K562 (cell line): ENCODE results near the gene PPAN. TPM values are rescaled to one million over a fixed set of nuclear protein-coding genes. Genes with fewer than 3 reads are reported as not detected.

Experiments used
- ATAC-seq: fragments of 200-7000 bp; cut with Tn5 transposase; 3 replicates; pipeline ENCODE4 v1.9.1; 2020; ENCODE audit warnings: moderate library complexity
- BruUV-seq: library from RNA; stranded (reverse); fragments of 400-500 nt; replicated peaks from 2 replicates; lab custom pipeline; 2021; lab: Mats Ljungman, UMichigan
- CTCF ChIA-PET: fragments of 300-600 bp; formaldehyde crosslinking; extraction: SDS; loops from one replicate; lab custom pipeline; 2021; ENCODE audit warnings: low intra/inter-chr PET ratio; lab: Yijun Ruan, JAX
- POLR2A ChIA-PET: fragments of 300-600, 350-650 bp; sonication (Branson Sonifier 250); formaldehyde crosslinking; extraction: SDS; loops from one replicate; lab custom pipeline; 2021; ENCODE audit warnings: antibody characterized with exemption, inconsistent platforms; lab: Yijun Ruan, JAX
- DNase-seq, 4 experiments: peaks; one replicate each; pipeline versions ENCODE4 v3.0.0 to v3.0.0-alpha.2; 2011 to 2018; ENCODE audit warnings: low spot score in 3 of 4, mixed read lengths in 3 of 4; ENCODE audit errors: extremely low read depth in 1 of 4
- FAIRE-seq: peaks from 2 replicates; lab custom pipeline; 2011; peaks lifted over from hg19 to GRCh38; lab: Jason Lieb, UNC
- H2AFZ ChIP-seq: 2 replicates; pipeline ENCODE4 v1.6.0; 2011; ENCODE audit warnings: low read depth, low read length, control low read depth, inconsistent platforms
- H3K27ac ChIP-seq: fragments of 200-600 bp; 3 replicates; pipeline ENCODE4 v1.8.0; 2011; ENCODE audit warnings: low read depth, mild to moderate bottlenecking, control low read depth, inconsistent platforms, low read length, moderate library complexity, mixed read lengths; ENCODE audit errors: extremely low read depth
- H3K27me3 ChIP-seq, 2 experiments: fragments of 300-600 bp in 1 of 2; 2 replicates in 1 of 2; 3 replicates in 1 of 2; pipeline versions ENCODE4 v1.6.0 to v1.8.0; 2011; ENCODE audit warnings: inconsistent platforms in 2 of 2, low read length in 2 of 2, mild to moderate bottlenecking in 1 of 2, mixed read lengths in 1 of 2, moderate library complexity in 1 of 2; ENCODE audit not compliant: control insufficient read depth in 2 of 2, insufficient read depth in 2 of 2
- H3K36me3 ChIP-seq: fragments of 300-600 bp; 3 replicates; pipeline ENCODE4 v1.8.0; 2011; ENCODE audit warnings: mild to moderate bottlenecking, low read length, inconsistent platforms; ENCODE audit not compliant: control insufficient read depth, insufficient read depth
- H3K4me1 ChIP-seq, 2 experiments: fragments of 200-600 bp in 1 of 2; replicated peaks in 1 of 2; 2 replicates in 1 of 2; 3 replicates in 1 of 2; pipeline versions ENCODE4 v1.5.1 to v1.8.0; 2011; ENCODE audit warnings: inconsistent platforms in 2 of 2, low read length in 2 of 2, mild to moderate bottlenecking in 1 of 2, mixed read lengths in 1 of 2, moderate library complexity in 1 of 2; ENCODE audit not compliant: control insufficient read depth in 2 of 2, insufficient read depth in 2 of 2
- H3K4me2 ChIP-seq: 2 replicates; pipeline ENCODE4 v1.6.1; 2011; ENCODE audit warnings: low read length, control low read depth, inconsistent platforms, mixed read lengths; ENCODE audit not compliant: insufficient read depth
- H3K4me3 ChIP-seq: fragments of 200-600 bp; sonication (generic), shearing (Covaris generic); 2 replicates; pipeline ENCODE4 v1.5.1; 2016; ENCODE audit warnings: control low read depth, inconsistent platforms
- H3K79me2 ChIP-seq: fragments of 200-600 bp; 3 replicates; pipeline ENCODE4 v1.8.0; 2011; ENCODE audit warnings: low read length, inconsistent platforms; ENCODE audit not compliant: control insufficient read depth, insufficient read depth
- H3K9ac ChIP-seq, 2 experiments: 2 replicates each; pipeline versions ENCODE4 v1.6.0 to v1.6.1; 2011; ENCODE audit warnings: low read depth in 2 of 2, low read length in 2 of 2, control low read depth in 1 of 2, inconsistent platforms in 1 of 2, mild to moderate bottlenecking in 1 of 2, mixed read lengths in 1 of 2; ENCODE audit not compliant: insufficient read depth in 1 of 2
- H3K9me1 ChIP-seq: one replicate; pipeline ENCODE4 v1.6.0; 2011; ENCODE audit warnings: inconsistent platforms, mild to moderate bottlenecking, low read length, moderate library complexity; ENCODE audit not compliant: control insufficient read depth, insufficient read depth
- H3K9me3 ChIP-seq: replicated peaks from 2 replicates; pipeline ENCODE4 v1.5.1; 2011; ENCODE audit warnings: low read depth, low read length, inconsistent platforms; ENCODE audit not compliant: control insufficient read depth, insufficient read depth
- H4K20me1 ChIP-seq: replicated peaks from 2 replicates; pipeline ENCODE4 v1.6.1; 2011; ENCODE audit warnings: low read length, inconsistent platforms, mixed read lengths; ENCODE audit not compliant: control insufficient read depth, insufficient read depth
- PHB2 ChIP-seq: fragments of 450-650 bp; IDR thresholded peaks from 2 replicates; pipeline ENCODE4 v1.6.1; 2017; ENCODE audit warnings: low read depth
- PHF8 ChIP-seq: fragments of 200-600 bp; sonication (generic); IDR thresholded peaks from 2 replicates; pipeline ENCODE4 v1.6.1; 2012; ENCODE audit warnings: mixed run types, mild to moderate bottlenecking, inconsistent platforms, low read length, moderate library complexity, borderline replicate concordance
- POLR2G ChIP-seq: fragments of 200-400 bp; formaldehyde crosslinking; IDR thresholded peaks from 2 replicates; pipeline ENCODE4 v1.6.1; 2017; ENCODE audit warnings: low read depth, mild to moderate bottlenecking, antibody characterized with exemption, low read length, moderate library complexity
- RBFOX2 ChIP-seq: fragments of 200-400 bp; formaldehyde crosslinking; IDR thresholded peaks from 2 replicates; pipeline ENCODE4 v1.6.1; 2017; ENCODE audit warnings: low read depth, mild to moderate bottlenecking, low read length, moderate library complexity
- ZFP30 ChIP-seq: fragments of 250-450 bp; sonication (Bioruptor Pico); IDR thresholded peaks from 2 replicates; pipeline ENCODE4 v1.8.0; 2022; ENCODE audit warnings: moderate library complexity, mild to moderate bottlenecking, inconsistent platforms, borderline replicate concordance
- WGBS: fragments of 100-300 bp; shearing (Covaris generic); methylation state at CpG from one replicate; pipeline ENCODE4 v1.1.6; 2016; ENCODE audit warnings: low coverage, mixed read lengths; ENCODE audit not compliant: insufficient coverage; ENCODE audit errors: missing lambda C conversion rate; 5-methylcytosine and 5-hydroxymethylcytosine counted together
- in situ Hi-C: fragments of 300-500 bp; cut with MboI; formaldehyde crosslinking; loops from 4 replicates; pipeline ENCODE4 v1.15.0; 2018; ENCODE audit warnings: inconsistent platforms, mixed read lengths
- intact Hi-C: fragments of 100-400 bp; cut with micrococcal nuclease; formaldehyde crosslinking; loops from 2 replicates; pipeline ENCODE4 v1.14.2; 2022
- polyA plus RNA-seq, 8 experiments: library from polyadenylated mRNA; depleted of rRNA in 4 of 8; stranded (reverse) in 5 of 8; unstranded in 3 of 8; fragments of >200 nt; fragmentation: Nextera tagmentation in 2 of 8; fragmentation: Illumina TruSeq in 1 of 8; extraction: Ambion mirVana in 2 of 8; extraction: Trizol in 1 of 8; gene quantifications; 2 replicates each; pipeline versions ENCODE4 v1.2.1 to v1.2.3, GENCODE V29; 2011 to 2014; ENCODE audit warnings: inconsistent platforms in 1 of 8, missing spikeins in 1 of 8
- total RNA-seq, 7 experiments: library from RNA; depleted of rRNA in 6 of 7; stranded (reverse); fragments of >200 nt in 6 of 7; fragmentation: Illumina TruSeq in 2 of 7; extraction: Trizol in 2 of 7; gene quantifications; 2 replicates each; pipeline versions ENCODE4 v1.2.1 to v1.2.3, GENCODE V29; 2011 to 2021; ENCODE audit warnings: low replicate concordance in 1 of 7
- TF ChIP-seq, protein P1 (sequence below): sonication (generic); formaldehyde crosslinking; IDR thresholded peaks from 2 replicates; pipeline ENCODE4 v1.9.0; 2022; ENCODE audit warnings: mild to moderate bottlenecking, missing genetic modification reagents

PPAN gene
- total and polyA plus RNA-seq, 9 of the 15 experiments (the other 6 are each of a cell fraction or from before 2014, with no cell fraction given) = 2.2 to 129 (median 59.1) TPM

DNA sequence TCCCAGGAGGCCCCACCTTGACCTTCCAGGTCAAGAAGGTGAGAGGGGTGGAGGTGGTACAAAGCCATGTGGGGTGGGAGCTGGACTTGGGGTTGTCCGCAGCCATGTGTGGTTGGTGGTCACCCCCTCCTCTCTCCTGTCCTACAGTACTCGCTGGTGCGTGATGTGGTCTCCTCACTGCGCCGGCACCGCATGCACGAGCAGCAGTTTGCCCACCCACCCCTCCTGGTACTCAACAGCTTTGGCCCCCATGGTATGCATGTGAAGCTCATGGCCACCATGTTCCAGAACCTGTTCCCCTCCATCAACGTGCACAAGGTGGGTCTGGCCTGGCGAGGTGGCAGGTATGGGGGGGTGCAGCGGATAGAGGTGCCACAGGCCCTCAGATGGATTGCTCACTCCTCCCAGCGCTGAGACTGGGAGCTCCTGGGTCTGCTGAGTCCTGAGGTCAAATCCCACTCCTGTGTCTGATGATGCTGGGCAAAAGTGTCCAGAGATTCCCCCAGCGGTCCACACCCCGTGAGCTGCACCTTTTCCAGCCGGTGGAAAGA, 1.7 kb downstream of the PPAN start:
- WGBS = 95% methylated on average over 12 of the region's 14 CpGs
- BruUV-seq = no TSS peak
- H3K9me1 ChIP-seq = no peaks in the 10 kb centered on the region
- H3K79me2 ChIP-seq = peaks cover 37% of the 10 kb centered on the region
- H3K4me3 ChIP-seq = peak overlapping the region; percentile 77; the same call in 1 of the 2 replicates
- no peaks in the 10 kb centered on the region; the same call in 1 of the 2 replicates for H4K20me1 ChIP-seq
- peaks cover 48% of the 10 kb centered on the region for H3K36me3 ChIP-seq
- ChIA-PET CTCF (no interaction called here), POLR2A (interaction anchor here (0.6 to 3.9 kb wide), 6 partner anchors 9 to 287 kb away, joined by 3 to 49 read pairs (median 3); partner anchors contain the start of gene EIF3G)
- TF ChIP-seq POLR2G (peak; percentile 59), RBFOX2 (peak; percentile 76), PHB2 (no peak)
- DNase-seq (peak in 1 of 4 experiments; percentile 19), FAIRE-seq (no peak), ATAC-seq (no peak)
- peaks cover 27 to 65% of the 10 kb centered on the region in 2 experiments for H3K4me1 ChIP-seq
- no peaks in the 10 kb centered on the region for H3K27me3 ChIP-seq
- H3K9me3 ChIP-seq = no peaks in the 10 kb centered on the region
- H3K4me2 ChIP-seq = peak overlapping the region; percentile 91
- H2AFZ ChIP-seq = no peak overlapping the region
- intact Hi-C loops (no loop called here), in situ Hi-C loops (no loop called here)
- H3K27ac ChIP-seq = peak overlapping the region; percentile 96; the same call in 2 of the 3 replicates
- peak overlapping the region; percentile 94 to 98; a peak in 3 of 4 replicates for H3K9ac ChIP-seq

DNA sequence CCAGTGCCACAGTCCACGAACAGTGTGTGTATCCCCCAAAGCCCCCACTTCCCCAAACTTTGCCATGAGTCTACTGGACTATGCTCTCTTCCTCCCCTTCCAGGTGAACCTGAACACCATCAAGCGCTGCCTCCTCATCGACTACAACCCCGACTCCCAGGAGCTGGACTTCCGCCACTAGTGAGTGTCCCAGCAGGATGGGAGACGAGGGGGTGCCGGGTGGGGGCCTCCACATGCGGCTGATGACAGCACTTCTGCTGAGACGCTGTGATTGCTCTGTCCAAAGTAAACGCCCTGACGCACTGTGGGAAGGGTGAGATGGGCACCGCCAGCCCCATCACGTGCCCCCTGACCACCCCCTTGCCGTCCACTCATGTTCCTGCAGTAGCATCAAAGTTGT, 3.4 kb downstream of the PPAN start:
- no peak overlapping the region for H3K27ac ChIP-seq
- no TSS peak for BruUV-seq
- peaks cover 17 to 78% of the 10 kb centered on the region in 2 experiments for H3K4me1 ChIP-seq

More for the DNA sequence above, 3.4 kb downstream of the PPAN start:
- H3K27me3 ChIP-seq = no peaks in the 10 kb centered on the region
- ChIA-PET POLR2A (interaction anchor here (0.5 to 3.9 kb wide), 5 partner anchors 7 to 995 kb away, joined by 4 to 49 read pairs (median 5); partner anchors contain the start of gene EIF3G), CTCF (no interaction called here)
- H3K36me3 ChIP-seq = peaks cover 50% of the 10 kb centered on the region
- peak overlapping the region in 1 of 2 experiments; percentile 57; a peak in 2 of 4 replicates for H3K9ac ChIP-seq
- H4K20me1 ChIP-seq = no peaks in the 10 kb centered on the region; the same call in 1 of the 2 replicates
- H2AFZ ChIP-seq = no peak overlapping the region
- H3K4me2 ChIP-seq = no peak overlapping the region
- H3K4me3 ChIP-seq = no peak overlapping the region
- DNase-seq = peak in 1 of 4 experiments; percentile 8
- no peak for ATAC-seq
- peaks cover 37% of the 10 kb centered on the region for H3K79me2 ChIP-seq
- TF ChIP-seq ZFP30 (no peak), PHF8 (no peak), POLR2G (no peak; the same call in 1 of the 2 replicates)
- TF ChIP-seq, protein P1, sequence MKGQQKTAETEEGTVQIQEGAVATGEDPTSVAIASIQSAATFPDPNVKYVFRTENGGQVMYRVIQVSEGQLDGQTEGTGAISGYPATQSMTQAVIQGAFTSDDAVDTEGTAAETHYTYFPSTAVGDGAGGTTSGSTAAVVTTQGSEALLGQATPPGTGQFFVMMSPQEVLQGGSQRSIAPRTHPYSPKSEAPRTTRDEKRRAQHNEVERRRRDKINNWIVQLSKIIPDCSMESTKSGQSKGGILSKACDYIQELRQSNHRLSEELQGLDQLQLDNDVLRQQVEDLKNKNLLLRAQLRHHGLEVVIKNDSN (CRISPR knock-in tag) = no peak
- intact Hi-C loops (no loop called here), in situ Hi-C loops (no loop called here)
- 88% methylated on average over 9 of the region's 14 CpGs for WGBS
- H3K9me3 ChIP-seq = no peaks in the 10 kb centered on the region
- no peaks in the 10 kb centered on the region for H3K9me1 ChIP-seq
- FAIRE-seq = no peak
